Measurements from ENCODE around the gene CLEC2A. TPM values are rescaled to one million over a fixed set of nuclear protein-coding genes. Genes with fewer than 3 reads are reported as not detected.
"Not testable (repeated sequence)": the region's sequence is repeated elsewhere in the genome, so short reads cannot be mapped to it uniquely, and the experiment has no call there.

CLEC2A gene
- total RNA-seq, 1 experiment from 2014 or later: not detected

DNA sequence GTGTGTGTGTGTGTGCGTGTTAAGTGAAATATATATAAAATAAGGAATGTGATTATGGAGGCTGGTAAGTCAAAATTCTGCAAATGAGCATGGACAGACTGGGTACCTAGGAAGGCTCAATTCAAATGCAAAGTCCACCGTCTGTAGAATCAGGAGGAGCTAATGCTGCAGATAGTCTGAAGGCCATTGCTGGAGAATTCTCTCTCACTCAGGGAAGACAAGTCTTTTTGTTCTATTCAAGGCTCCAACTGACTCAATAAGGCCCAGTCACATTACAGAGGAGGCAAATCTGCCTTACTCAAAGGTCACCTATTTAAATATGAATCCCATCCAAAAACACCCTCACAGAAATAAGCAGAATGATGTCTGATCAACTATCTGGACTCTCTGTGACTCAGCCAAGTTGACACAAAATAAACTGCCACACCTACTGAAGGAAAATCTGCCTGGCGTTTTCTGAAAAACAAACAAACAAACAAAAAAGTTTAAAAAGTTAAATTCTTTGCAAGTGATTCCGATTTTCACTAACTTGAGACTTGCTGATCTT, 51.6 kb downstream of the CLEC2A start:
- ChIA-PET POLR2A (interaction anchor here (0.7 kb wide), 1 partner anchor 9 kb away, joined by 3 read pairs; no protein-coding TSS in a partner anchor), CTCF (no interaction called here)
- intact Hi-C loops (cut with micrococcal nuclease; ENCODE audit: unreplicated experiment): no loop called here
- TF ChIP-seq, protein P1, sequence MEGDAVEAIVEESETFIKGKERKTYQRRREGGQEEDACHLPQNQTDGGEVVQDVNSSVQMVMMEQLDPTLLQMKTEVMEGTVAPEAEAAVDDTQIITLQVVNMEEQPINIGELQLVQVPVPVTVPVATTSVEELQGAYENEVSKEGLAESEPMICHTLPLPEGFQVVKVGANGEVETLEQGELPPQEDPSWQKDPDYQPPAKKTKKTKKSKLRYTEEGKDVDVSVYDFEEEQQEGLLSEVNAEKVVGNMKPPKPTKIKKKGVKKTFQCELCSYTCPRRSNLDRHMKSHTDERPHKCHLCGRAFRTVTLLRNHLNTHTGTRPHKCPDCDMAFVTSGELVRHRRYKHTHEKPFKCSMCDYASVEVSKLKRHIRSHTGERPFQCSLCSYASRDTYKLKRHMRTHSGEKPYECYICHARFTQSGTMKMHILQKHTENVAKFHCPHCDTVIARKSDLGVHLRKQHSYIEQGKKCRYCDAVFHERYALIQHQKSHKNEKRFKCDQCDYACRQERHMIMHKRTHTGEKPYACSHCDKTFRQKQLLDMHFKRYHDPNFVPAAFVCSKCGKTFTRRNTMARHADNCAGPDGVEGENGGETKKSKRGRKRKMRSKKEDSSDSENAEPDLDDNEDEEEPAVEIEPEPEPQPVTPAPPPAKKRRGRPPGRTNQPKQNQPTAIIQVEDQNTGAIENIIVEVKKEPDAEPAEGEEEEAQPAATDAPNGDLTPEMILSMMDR (IDR thresholded peaks at IDR 0.05): no peak
- TF ChIP-seq SIN3A (IDR thresholded peaks at IDR 0.05; ENCODE audit: borderline replicate concordance, insufficient read depth, low read depth, low read length) (no peak), TCF7L2 (IDR thresholded peaks at IDR 0.05; ENCODE audit: low read depth, low read length) (no peak), POLR2AphosphoS5 (IDR thresholded peaks at IDR 0.05; ENCODE audit: low read depth, low read length) (no peak)
- TF ChIP-seq, protein P2, sequence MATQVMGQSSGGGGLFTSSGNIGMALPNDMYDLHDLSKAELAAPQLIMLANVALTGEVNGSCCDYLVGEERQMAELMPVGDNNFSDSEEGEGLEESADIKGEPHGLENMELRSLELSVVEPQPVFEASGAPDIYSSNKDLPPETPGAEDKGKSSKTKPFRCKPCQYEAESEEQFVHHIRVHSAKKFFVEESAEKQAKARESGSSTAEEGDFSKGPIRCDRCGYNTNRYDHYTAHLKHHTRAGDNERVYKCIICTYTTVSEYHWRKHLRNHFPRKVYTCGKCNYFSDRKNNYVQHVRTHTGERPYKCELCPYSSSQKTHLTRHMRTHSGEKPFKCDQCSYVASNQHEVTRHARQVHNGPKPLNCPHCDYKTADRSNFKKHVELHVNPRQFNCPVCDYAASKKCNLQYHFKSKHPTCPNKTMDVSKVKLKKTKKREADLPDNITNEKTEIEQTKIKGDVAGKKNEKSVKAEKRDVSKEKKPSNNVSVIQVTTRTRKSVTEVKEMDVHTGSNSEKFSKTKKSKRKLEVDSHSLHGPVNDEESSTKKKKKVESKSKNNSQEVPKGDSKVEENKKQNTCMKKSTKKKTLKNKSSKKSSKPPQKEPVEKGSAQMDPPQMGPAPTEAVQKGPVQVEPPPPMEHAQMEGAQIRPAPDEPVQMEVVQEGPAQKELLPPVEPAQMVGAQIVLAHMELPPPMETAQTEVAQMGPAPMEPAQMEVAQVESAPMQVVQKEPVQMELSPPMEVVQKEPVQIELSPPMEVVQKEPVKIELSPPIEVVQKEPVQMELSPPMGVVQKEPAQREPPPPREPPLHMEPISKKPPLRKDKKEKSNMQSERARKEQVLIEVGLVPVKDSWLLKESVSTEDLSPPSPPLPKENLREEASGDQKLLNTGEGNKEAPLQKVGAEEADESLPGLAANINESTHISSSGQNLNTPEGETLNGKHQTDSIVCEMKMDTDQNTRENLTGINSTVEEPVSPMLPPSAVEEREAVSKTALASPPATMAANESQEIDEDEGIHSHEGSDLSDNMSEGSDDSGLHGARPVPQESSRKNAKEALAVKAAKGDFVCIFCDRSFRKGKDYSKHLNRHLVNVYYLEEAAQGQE (IDR thresholded peaks at IDR 0.05; ENCODE audit: insufficient read depth in 1 of 2, low read depth in 2 of 2, low read length in 1 of 2): no peak
- H3K9me3 ChIP-seq (ENCODE audit: control insufficient read depth, insufficient read depth, low read depth, low read length): no peaks in the 10 kb centered on the region
- H3K27ac ChIP-seq (ENCODE audit: low read length): no peak overlapping the region
- no peaks in the 10 kb centered on the region for H3K4me1 ChIP-seq (ENCODE audit: control insufficient read depth, insufficient read depth, low read length)
- no peak for ATAC-seq
- no peak overlapping the region for H3K4me3 ChIP-seq (ENCODE audit: low read depth in 2 of 2, low read length in 2 of 2)
- DNase-seq (ENCODE audit: low read depth, low spot score): no peak
- H3K27me3 ChIP-seq (ENCODE audit: control insufficient read depth, insufficient read depth, low read length): no peaks in the 10 kb centered on the region
- in situ Hi-C loops (cut with HindIII; ENCODE audit: low pct_unique_long_range_greater_than_20kb, low sequenced_read_pairs): no loop called here
- BruUV-seq (replicated peaks): no TSS peak
- H3K36me3 ChIP-seq (ENCODE audit: control insufficient read depth, insufficient read depth, low read length): no peaks in the 10 kb centered on the region

DNA sequence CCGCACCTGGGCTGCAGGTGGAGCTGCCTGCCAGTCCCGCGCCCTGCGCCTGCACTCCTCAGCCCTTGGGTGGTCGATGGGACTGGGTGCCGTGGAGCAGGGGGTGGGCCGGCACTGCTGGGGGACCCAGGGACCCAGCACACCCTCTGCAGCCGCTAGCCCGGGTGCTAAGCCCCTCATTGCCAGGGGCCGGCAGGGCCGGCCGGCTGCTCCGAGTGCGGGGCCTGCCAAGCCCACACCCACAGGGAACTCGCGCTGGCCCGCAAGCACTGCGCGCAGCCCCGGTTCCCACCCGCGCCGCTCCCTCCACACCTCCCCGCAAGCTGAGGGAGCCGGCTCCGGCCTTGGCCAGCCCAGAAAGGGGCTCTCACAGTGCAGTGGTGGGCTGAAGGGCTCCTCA, 56.0 kb downstream of the CLEC2A start:
- CTCF ChIA-PET; intact Hi-C loops (cut with micrococcal nuclease; ENCODE audit: unreplicated experiment): not testable (repeated sequence)

DNA sequence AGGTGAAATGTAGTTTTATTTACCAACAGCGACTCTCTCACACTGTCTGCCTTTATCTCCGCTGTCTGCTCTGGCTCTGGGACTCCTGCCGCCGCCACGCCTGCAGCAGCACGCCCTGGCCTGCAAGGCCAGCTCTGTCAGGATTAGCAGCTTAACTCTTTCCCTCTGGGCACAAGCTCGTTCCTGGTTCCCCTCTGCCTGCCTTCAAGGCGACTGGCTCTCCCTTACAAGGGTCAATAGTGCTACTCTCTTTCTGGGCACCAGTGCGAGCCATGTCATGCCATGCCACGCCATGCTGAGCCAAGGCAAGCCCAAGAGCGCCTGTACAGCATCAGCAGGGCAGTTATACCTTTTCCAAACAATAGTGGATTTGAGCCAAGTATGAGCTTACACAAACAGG, 59.4 kb downstream of the CLEC2A start:
- BruUV-seq (replicated peaks): no TSS peak
- Histone ChIP-seq H3K4me1 (ENCODE audit: control insufficient read depth, insufficient read depth, low read length) (no peaks in the 10 kb centered on the region), H3K36me3 (ENCODE audit: control insufficient read depth, insufficient read depth, low read length) (no peaks in the 10 kb centered on the region), H3K27ac (ENCODE audit: low read length) (no peak overlapping the region), H3K27me3 (ENCODE audit: control insufficient read depth, insufficient read depth, low read length) (no peaks in the 10 kb centered on the region), H3K4me3 (ENCODE audit: low read depth in 2 of 2, low read length in 2 of 2) (no peak overlapping the region), H3K9me3 (ENCODE audit: control insufficient read depth, insufficient read depth, low read depth, low read length) (no peaks in the 10 kb centered on the region)
- no peak for ATAC-seq
- POLR2A ChIA-PET: no interaction called here
- intact Hi-C loops (cut with micrococcal nuclease; ENCODE audit: unreplicated experiment) (no loop called here), in situ Hi-C loops (cut with HindIII; ENCODE audit: low pct_unique_long_range_greater_than_20kb, low sequenced_read_pairs) (no loop called here)
- TF ChIP-seq, protein P2 (IDR thresholded peaks at IDR 0.05; ENCODE audit: insufficient read depth in 1 of 2, low read depth in 2 of 2, low read length in 1 of 2): no peak
- no peak for TF ChIP-seq POLR2AphosphoS5 (IDR thresholded peaks at IDR 0.05; ENCODE audit: low read depth, low read length)
- CTCF ChIA-PET: no interaction called here
- no peak for DNase-seq (ENCODE audit: low read depth, low spot score)

More for the DNA sequence above, 56.0 kb downstream of the CLEC2A start:
- H3K27me3 ChIP-seq (ENCODE audit: control insufficient read depth, insufficient read depth, low read length); H3K27ac ChIP-seq (ENCODE audit: low read length); DNase-seq (ENCODE audit: low read depth, low spot score); H3K4me1 ChIP-seq (ENCODE audit: control insufficient read depth, insufficient read depth, low read length); BruUV-seq (replicated peaks); POLR2A ChIA-PET; ATAC-seq; H3K4me3 ChIP-seq (ENCODE audit: low read depth in 2 of 2, low read length in 2 of 2); in situ Hi-C loops (cut with HindIII; ENCODE audit: low pct_unique_long_range_greater_than_20kb, low sequenced_read_pairs); H3K36me3 ChIP-seq (ENCODE audit: control insufficient read depth, insufficient read depth, low read length); H3K9me3 ChIP-seq (ENCODE audit: control insufficient read depth, insufficient read depth, low read depth, low read length): not testable (repeated sequence)
